HEK293 (cell line): ENCODE measurements around the gene STX2.

Source experiments
- ZNF366 ChIP-seq: fragments of 450-650 bp; formaldehyde crosslinking; conservative IDR thresholded peaks from 2 replicates; pipeline ENCODE4 v1.5.1; 2016; ENCODE audit warnings: missing biosample characterization, missing genetic modification characterization
- ZNF449 ChIP-seq: fragments of 450-650 bp; formaldehyde crosslinking; IDR thresholded peaks from 2 replicates; pipeline ENCODE4 v1.5.1; 2017; ENCODE audit warnings: missing biosample characterization, mild to moderate bottlenecking, missing genetic modification characterization, moderate library complexity

GRCh38 chr12:130831876-130832405 is 7.1 kb downstream of the STX2 start:
- TF ChIP-seq ZNF449 (tag by site-specific recombination) (no peak), ZNF366 (tag by site-specific recombination) (no peak)
